HCT116 (cell line): ENCODE measurements around the gene SIAH2.

Source experiments
- CTCF ChIP-seq, 3 experiments: fragments of 200-600 bp in 1 of 3; sonication (generic) in 1 of 3; IDR thresholded peaks in 2 of 3; conservative IDR thresholded peaks in 1 of 3; 2 replicates each; pipeline ENCODE4 v1.5.1; 2012 to 2017; ENCODE audit warnings: low read depth in 2 of 3, low read length in 2 of 3, antibody characterized with exemption in 1 of 3, borderline replicate concordance in 1 of 3, control low read depth in 1 of 3, mild to moderate bottlenecking in 1 of 3, mixed read lengths in 1 of 3, mixed run types in 1 of 3, moderate library complexity in 1 of 3; ENCODE audit not compliant: insufficient read depth in 1 of 3
- EZH2 ChIP-seq: fragments of 200-600 bp; sonication (generic); IDR thresholded peaks from 2 replicates; pipeline ENCODE4 v1.6.1; 2017; ENCODE audit warnings: antibody characterized with exemption, mixed run types
- EZH2phosphoT487 ChIP-seq: fragments of 200-600 bp; IDR thresholded peaks from 2 replicates; pipeline ENCODE4 v1.6.1; 2018; ENCODE audit warnings: antibody characterized with exemption, borderline replicate concordance
- JUND ChIP-seq: IDR thresholded peaks from 2 replicates; pipeline ENCODE4 v1.6.1; 2012
- POLR2A ChIP-seq: IDR thresholded peaks from 2 replicates; pipeline ENCODE4 v1.7.0; 2011; ENCODE audit warnings: borderline replicate concordance; ENCODE audit not compliant: insufficient read depth, insufficient read length; ENCODE audit errors: extremely low read depth
- POLR2AphosphoS5 ChIP-seq: IDR thresholded peaks from 2 replicates; pipeline ENCODE4 v1.6.1; 2011; ENCODE audit warnings: mild to moderate bottlenecking, low read depth, low read length, moderate library complexity
- RAD21 ChIP-seq: IDR thresholded peaks from 2 replicates; pipeline ENCODE4 v1.6.1; 2012; ENCODE audit warnings: low read depth, mild to moderate bottlenecking
- SRF ChIP-seq: IDR thresholded peaks from 2 replicates; pipeline ENCODE4 v1.6.1; 2012; ENCODE audit warnings: low read depth

- TF ChIP-seq CTCF (IDR thresholded peaks at IDR 0.05 in 2 of 3, conservative IDR thresholded peaks at IDR 0.05 in 1 of 3; ENCODE audit: borderline replicate concordance in 1 of 3, insufficient read depth in 1 of 3, low read depth in 2 of 3, low read length in 2 of 3), result no peak
- TF ChIP-seq EZH2, result no peak
- TF ChIP-seq SRF, result no peak
- TF ChIP-seq POLR2AphosphoS5, result no peak
- TF ChIP-seq POLR2A, result no peak
- TF ChIP-seq RAD21, result no peak
- no peak for TF ChIP-seq EZH2phosphoT487
- TF ChIP-seq JUND, result no peak
Measured at GRCh38 chr3:150783920-150784746, 21.2 kb upstream of the SIAH2 start.
